Measurements from ENCODE around the gene SLC4A5. TPM values are rescaled to one million over a fixed set of nuclear protein-coding genes. Genes with fewer than 3 reads are reported as not detected.

SLC4A5 gene
- polyA plus RNA-seq, 1 of the 3 experiments (the other 2 are of a cell fraction): 0.25 TPM

DNA sequence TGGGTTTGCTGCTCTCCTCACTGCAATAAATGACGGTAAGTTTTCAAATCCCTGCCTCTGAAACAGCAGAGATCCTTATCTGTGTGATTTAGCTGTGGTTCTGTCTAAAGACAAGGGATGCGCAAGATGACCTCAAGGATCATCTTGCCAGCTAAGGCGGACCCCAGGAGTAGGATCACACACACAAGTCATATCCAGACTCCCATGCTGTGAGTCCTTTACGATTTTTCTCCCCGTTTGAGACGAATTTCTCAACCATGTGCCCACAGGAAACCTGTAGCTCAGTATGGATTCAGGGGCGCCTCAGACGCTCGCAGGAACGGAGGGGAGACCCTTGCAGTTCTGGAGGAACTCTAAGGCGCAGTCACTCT is 48.0 kb upstream of the SLC4A5 start (continued):
- TF ChIP-seq PBX3 (IDR thresholded peaks at IDR 0.05) (0 out of 2 replicates have a peak, but pooled peaks have one; percentile 9), SIN3A (IDR thresholded peaks at IDR 0.05; ENCODE audit: borderline replicate concordance, low read depth, low read length) (no peak; the same call in 1 of the 2 replicates), RAD21 (IDR thresholded peaks at IDR 0.05; ENCODE audit: low read length) (no peak), YY1 (IDR thresholded peaks at IDR 0.05; ENCODE audit: low read depth) (no peak), NFIC (IDR thresholded peaks at IDR 0.05; ENCODE audit: borderline replicate concordance) (no peak)
- TF ChIP-seq, protein P1, sequence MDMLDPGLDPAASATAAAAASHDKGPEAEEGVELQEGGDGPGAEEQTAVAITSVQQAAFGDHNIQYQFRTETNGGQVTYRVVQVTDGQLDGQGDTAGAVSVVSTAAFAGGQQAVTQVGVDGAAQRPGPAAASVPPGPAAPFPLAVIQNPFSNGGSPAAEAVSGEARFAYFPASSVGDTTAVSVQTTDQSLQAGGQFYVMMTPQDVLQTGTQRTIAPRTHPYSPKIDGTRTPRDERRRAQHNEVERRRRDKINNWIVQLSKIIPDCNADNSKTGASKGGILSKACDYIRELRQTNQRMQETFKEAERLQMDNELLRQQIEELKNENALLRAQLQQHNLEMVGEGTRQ (IDR thresholded peaks at IDR 0.05; ENCODE audit: borderline replicate concordance, low read depth, low read length): no peak
- TF ChIP-seq, protein P2, sequence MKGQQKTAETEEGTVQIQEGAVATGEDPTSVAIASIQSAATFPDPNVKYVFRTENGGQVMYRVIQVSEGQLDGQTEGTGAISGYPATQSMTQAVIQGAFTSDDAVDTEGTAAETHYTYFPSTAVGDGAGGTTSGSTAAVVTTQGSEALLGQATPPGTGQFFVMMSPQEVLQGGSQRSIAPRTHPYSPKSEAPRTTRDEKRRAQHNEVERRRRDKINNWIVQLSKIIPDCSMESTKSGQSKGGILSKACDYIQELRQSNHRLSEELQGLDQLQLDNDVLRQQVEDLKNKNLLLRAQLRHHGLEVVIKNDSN (IDR thresholded peaks at IDR 0.05; ENCODE audit: borderline replicate concordance, low read depth): no peak

DNA sequence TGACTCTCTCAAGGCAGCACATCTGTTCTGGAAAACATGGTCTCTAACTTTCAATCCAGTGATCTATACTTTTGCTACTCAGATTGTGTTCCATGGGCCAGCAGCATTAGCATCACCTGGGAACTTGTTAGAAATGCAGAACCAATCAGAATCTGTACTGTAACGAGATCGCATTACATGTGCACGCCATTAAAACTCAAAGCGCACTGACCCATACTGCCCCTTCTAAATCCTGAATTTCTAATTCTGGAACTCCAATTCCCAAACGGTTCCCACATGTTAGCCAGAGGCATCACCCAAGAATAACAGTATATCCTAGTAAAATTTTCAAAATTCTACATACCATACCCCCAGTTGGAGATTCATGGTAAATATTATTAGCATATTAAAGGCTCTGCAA is 47.4 kb upstream of the SLC4A5 start:
- ChIA-PET POLR2A (interaction anchor here (0.7 to 1.8 kb wide), 5 partner anchors 9 to 192 kb away, joined by 3 to 11 read pairs (median 7); partner anchors contain the start of genes C2orf81 and WDR54), CTCF (interaction anchor here (0.7 to 5.0 kb wide), 14 partner anchors 8 to 141 kb away, joined by 3 to 52 read pairs (median 8); partner anchors contain the start of genes C2orf81, CCDC142, TTC31 and WDR54)
- Histone ChIP-seq H2AFZ (ENCODE audit: low read depth) (no peak overlapping the region), H3K27me3 (ENCODE audit: insufficient read depth) (no peaks in the 10 kb centered on the region), H3K4me2 (peak overlapping the region; percentile 91), H3F3A (replicated peaks; ENCODE audit: insufficient read depth) (no peaks in the 10 kb centered on the region), H3K4me3 (ENCODE audit: low read depth in 2 of 2, low read length in 1 of 2) (peak overlapping the region; percentile 84 to 94), H3K27ac (ENCODE audit: low read depth in 2 of 2, low read length in 1 of 2) (no peak overlapping the region), H3K9me2 (no peaks in the 10 kb centered on the region), H3K9ac (peak overlapping the region; percentile 86), H3K9me3 (no peaks in the 10 kb centered on the region), H3K4me1 (ENCODE audit: control insufficient read depth in 1 of 2, insufficient read depth in 2 of 2, low read depth in 1 of 2, low read length in 1 of 2) (peaks cover 9 to 20% of the 10 kb centered on the region in 2 experiments; a peak in 3 of 4 replicates), H3K36me3 (replicated peaks in 1 of 2; ENCODE audit: control insufficient read depth in 1 of 2, insufficient read depth in 2 of 2, low read length in 1 of 2) (peaks cover 2 to 5% of the 10 kb centered on the region in 2 experiments), H4K20me1 (ENCODE audit: insufficient read depth) (peaks cover 40% of the 10 kb centered on the region), H3K79me2 (ENCODE audit: insufficient read depth) (peaks cover 59% of the 10 kb centered on the region)
- TF ChIP-seq ELF1 (IDR thresholded peaks at IDR 0.05) (no peak), RFX5 (IDR thresholded peaks at IDR 0.05; ENCODE audit: low read length) (no peak), EP300 (IDR thresholded peaks at IDR 0.05; ENCODE audit: borderline replicate concordance in 1 of 2, low read depth in 1 of 2, low read length in 1 of 2) (no peak), RXRA (IDR thresholded peaks at IDR 0.05; ENCODE audit: borderline replicate concordance, low read depth) (no peak), TAF1 (IDR thresholded peaks at IDR 0.05; ENCODE audit: borderline replicate concordance, low read depth, low read length) (no peak), GATA2 (CRISPR knock-in tag; IDR thresholded peaks at IDR 0.05) (no peak)
- TF ChIP-seq, protein P2 (IDR thresholded peaks at IDR 0.05; ENCODE audit: borderline replicate concordance, low read depth): no peak
- no peak for DNase-seq
- WGBS (ENCODE audit: low lambda C conversion rate): 76% methylated on average over 5 of the region's 5 CpGs
